T-helper 2 cell (primary cell): ENCODE data around the gene ADAMTS10.
"Not testable (repeated sequence)": the region's sequence is repeated elsewhere in the genome, so short reads cannot be mapped to it uniquely, and the experiment has no call there.

Experiments used
- DNase-seq, 5 experiments: peaks; one replicate each; pipeline versions ENCODE4 v3.0.0 to v3.0.0-alpha.2; 2012 to 2022
- total RNA-seq, 2 donors: gene quantifications; one replicate each; lab custom pipeline; 2026; lab: John Stamatoyannopoulos, UW

ADAMTS10 gene
- 7.3 to 24.3 reads per million in 2 donors for total RNA-seq

DNA sequence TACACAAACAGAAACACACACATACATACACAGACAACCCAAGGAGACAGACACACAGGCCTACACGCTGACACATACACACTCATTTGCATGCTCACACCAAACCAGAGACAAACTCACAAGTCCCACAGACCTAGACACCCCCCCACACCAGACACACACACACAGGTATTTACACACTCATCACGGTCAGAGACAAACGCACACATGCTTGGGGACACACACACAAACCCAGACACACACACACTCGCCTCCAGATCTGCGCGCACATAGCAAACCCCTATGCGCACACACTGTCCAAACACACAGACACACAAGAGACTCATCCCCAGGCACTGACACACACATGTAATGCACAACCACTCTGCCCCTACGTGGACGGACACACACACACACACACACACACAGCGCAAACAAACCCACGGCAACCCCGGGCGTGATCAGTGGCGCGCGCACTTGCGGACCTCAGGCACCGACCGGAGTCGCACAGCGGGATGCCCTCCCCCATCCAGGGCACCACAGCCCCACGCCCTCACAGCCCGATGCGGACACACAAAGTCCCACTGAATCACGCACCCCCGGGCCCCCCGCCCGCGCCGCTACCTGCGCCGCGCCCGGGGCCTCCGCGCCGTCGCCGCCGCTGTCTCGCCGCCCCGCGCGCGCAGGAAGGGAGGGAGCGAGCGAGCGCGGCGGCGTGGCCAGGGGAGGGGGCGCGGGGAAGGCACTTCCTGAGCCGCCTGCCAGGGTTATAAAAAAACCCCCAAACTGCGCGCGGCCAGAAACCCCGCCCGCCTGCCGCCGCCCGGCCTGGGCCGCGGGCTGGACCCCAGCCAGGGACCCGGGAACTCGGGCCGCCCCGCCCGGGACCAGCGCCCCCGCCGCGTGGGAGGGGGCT, at the start of gene ADAMTS10:
Gene ADAMTS10, minus strand, starts transcription at position 675 of the 895 bp plus-strand sequence. CDS start 5,005 bp downstream, outside the sequence.
- peak in 3 of 5 experiments; percentile 18 to 50 (median 27) for DNase-seq

DNA sequence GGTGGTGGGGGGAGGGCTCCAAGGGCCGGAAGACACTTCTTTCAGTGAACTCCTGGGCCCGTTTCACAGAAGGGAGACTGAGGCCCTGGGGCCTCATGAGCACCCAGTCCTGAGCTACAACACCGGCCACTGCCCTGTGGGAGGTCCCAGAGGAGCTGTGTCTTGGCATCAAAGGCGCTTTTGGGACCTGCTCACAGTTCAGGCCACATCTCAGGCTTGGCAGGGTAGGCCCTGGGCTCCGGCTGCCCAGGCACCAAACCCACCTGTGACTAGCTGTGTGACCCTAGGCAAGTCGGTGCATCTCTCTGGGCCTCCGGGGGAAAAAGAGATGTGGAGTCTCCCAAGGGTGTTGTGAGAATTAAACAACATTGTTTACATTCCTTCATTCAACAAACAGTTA, 49.4 kb upstream of the ADAMTS10 start:
- DNase-seq, result no peak

DNA sequence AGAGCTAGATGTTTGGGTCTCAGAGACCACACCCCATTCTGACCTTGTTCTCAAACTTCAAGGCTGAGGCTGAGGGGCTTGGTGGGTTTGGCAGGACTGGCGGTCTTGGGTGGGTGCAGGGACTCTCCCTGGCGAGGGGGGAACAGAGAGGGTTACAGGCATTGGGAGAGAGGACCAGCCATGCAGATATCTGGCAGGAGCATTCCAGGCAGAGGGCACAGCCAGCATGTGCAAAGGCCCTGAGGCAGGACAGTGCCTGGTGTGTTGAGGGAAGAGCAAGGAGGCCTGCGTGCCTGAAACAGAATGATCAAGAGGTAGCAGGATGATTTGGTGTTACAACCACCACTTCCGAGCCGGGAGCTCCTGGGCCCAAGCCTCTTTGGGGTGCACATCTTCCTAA, 47.4 kb upstream of the ADAMTS10 start:
- DNase-seq, result no peak

DNA sequence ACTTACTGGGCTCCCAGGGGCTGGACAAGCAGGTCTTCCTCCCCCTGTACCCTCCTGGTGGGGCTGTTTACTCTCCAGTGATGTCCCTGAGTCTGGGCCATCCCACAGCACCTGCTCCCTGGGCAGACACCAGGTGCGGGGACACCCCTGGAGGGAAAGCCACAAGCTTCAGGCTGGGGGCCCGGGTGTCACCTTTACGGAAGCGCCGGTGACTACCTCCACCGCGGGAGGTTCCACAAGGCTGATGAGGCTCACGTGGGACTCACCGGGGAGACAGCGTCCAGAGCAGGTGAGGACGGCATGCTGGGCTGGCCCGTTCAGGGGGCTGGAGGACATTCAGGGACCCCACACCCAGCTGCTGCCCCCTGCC, 44.8 kb upstream of the ADAMTS10 start:
- DNase-seq, result peak in 3 of 5 experiments; percentile 18 to 43 (median 33)

DNA sequence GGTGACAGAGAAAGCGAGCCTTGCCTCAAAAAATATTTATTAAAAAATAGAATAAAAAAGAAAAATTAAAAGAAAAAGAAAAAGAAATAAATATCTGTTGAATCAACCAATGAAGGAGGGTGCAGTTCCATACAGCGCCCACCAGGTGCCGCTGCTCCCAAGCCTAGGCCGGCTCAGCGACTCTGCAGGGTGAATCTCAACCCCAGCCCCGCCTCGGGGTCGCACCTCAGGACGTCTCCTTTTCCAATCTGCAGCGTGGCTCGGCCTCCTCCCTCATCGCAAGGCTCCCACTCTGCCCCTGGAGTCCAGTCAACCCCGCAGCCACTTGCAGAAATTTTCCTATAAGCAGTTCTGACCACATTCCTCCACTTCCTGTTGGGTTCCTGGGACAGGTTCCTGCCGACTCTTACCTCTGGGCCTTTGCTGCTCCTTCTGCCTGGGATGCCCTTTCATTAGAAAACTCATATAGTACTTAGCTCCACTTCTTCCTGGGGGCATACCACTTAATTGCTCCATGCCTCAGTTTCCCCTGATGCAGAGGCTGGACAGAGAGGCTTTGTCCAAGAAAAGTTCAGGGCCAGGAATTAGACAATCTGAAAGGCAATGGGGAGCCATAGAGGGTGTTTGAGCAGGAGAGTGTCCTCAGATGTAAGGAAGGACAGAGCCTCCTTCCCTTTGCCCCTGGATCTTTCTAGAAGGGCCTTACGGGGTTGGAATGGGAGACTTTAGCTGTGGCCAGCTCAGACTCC, 44.2 kb upstream of the ADAMTS10 start:
- peak; percentile 38 to 68 (median 53) for DNase-seq

DNA sequence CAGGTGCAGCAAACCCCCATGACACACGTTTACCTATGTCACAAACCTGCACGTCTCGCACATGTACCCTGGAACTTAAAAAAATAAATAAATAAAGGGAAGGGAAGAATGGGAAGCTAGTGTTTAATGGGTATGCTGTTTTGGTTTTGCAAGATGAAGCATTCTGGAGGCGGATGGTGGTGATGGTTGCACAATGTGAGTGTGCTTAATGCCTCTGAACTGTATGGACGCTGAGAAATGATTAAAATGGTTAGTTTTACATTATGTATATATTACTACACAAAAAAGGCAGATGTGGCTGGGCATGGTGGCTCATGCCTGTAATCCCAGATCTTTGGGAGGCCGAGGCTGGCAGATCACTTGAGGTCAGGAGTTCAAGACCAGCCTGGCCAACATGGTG, 37.7 kb upstream of the ADAMTS10 start:
- DNase-seq, result no peak

DNA sequence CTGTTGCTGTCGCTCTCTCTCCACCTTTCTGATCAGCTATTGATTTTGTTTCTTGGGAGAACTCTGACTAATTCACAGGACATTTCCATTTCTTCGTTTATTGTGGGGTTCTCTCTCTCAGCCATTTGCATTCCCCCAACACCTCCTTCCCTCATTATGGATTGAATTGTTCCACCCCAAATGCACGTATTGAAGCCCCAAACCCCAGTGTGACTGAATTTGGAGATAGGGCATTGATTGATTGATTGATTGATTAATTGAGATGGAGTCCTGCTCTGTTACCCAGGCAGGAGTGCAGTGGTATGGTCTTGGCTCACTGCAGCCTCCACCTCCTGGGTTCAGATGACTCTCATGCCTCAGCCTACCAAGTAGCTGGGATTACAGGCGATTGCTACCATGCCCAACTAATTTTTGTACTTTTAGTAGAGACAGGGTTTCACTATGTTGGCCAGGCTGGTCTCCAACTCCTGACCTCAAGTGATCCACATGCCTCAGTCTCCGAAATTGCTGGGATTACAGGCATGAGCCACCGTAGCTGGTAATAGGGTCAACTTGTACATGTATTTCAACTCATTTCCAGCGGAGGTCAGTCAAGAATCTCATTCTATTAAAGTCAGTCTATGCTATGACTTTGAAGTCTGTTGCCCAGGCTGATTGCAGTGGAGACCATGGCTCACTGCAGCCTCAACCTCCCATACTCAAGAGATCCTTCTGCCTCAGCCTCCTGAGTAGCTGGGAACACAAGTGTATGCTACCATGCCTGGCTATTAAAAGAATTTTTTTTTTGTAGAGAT, 33.5 kb upstream of the ADAMTS10 start:
- DNase-seq, result no peak

DNA sequence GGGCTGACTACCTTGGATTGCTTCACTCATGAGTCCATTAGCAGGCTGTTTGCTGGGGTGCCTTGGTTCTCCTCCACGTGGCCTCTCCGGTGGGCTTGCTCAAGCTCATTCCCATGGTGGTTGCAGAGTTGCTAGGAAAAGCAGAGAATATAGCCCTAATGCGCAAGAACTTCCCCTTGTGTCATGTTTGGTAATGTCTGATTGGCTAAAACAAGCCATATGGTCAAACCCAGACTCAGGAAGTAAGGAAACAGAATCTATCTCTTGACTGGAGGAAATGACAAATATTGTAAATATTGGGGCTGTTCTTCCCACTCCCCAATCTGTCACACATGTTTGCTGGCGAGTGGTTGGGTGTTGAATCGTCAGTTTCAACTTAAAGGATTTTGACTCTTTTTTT, 32.0 kb upstream of the ADAMTS10 start:
- DNase-seq, result no peak

DNA sequence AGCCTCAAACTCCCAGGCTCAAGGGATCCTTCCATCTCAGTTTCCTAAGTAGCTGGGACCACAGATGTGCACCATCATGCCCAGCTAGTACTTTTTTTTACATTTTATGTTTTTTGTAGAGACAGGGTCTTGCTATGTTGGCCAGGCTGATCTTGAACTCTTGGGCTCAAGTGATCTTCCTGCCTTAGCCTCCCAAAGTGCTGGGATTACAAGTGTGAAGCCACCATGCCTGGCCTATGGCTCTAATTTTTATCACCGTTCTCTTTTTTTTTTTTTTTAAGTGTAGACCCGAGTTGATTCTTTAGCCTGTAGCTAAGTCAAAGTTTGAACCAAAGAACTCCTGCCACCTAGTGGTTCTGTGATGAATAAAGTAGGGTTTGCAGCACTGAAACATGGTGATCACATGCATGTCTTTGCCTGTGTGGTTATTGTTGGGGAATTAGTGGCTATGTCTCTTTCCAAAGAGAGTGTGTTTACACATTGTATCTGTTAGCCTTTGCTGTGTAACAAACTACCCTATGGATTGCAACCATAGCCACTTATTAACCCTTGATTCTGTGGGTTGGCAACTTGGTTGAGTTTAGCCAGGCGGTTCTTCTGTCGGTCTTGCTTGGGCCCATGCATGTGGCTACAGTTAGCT, 31.5 kb upstream of the ADAMTS10 start:
- peak in 1 of 5 experiments; percentile 59 for DNase-seq

DNA sequence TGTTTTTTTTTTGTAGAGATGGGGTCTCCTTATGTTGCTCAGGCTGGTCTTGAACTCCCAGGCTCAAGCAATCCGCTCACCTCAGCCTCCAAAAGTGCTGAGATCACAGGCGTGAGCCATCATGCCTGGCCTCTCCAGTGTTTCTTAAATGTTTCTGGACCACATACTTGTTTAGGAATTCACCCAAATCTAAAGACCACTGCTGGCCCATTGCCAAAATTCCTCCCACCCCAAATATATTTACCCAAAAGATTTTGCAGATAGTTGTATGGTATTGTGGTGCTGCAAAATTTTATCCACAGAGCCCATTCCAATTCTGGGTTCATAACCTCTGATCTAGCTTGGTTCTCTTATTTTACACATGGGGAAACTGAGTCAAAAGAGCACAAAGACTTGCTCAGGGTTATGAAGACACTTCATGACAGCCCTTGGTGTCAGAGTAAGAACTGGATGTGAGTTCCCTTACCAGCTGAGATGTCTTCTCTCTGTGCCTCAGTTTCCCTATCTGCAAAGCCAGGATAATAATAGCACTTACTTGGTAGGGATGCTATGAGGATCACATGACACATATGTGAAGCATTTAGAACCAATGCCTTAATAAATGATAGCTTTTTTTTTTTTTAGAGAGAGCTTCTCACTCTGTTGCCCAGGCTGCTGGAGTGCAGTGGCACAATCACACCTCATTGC, 30.8 kb upstream of the ADAMTS10 start:
- no peak for DNase-seq

DNA sequence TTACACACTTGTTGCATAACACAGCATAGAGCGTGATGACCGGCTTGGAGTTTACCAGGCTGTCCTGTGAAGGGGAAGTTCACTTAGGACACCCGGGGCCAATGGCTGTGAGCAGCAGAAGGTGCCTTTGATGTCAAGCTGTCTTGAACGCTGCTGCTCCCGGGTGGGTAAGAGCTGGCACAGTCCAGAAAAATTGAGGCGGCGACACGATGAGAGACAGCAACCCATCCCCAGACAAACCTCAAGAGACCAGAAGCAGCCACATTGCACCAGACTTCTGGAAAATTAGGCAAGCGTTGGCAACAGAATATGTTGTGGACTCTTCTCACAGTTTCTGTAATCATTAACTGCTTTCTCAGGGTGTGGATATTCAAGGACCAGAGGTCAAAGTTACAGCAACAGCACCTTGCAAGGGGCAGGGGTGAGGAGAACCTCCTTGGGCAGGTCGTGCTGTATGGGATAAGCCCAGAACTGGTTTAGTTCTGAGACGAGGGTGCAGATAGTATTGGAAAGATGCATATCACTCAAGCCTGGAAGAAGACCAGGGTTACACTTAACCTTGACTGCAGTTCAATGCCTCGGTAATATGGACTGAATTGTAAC, 30.0 kb upstream of the ADAMTS10 start:
- no peak for DNase-seq

DNA sequence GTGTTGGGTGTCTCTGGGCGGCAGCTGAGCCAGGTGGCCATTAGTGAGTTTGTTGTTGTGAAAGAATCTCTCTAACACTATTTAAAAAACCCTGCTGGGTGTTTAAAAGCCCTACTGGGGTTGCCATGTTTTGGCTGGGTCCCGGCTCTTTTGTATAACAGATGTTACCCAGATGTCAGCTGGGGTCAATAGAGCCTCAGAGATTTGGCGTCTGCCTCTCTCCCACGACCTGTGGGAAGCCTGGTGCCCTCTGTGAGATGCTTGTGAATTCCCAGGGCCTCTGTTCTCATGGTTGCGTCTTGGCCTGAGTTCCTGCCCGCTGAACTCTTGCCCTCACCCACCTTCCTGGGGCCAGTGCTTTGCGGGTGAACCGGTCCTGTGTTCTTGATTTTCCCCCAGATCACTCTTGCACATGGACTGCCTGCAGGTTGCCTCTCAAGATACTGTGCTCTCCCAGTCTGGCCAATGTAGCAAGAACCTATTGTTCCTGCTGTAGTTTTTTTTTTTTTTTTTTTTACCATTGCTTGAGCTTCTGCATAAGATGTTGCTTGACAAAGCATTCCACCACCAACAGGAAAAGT, 29.4 kb upstream of the ADAMTS10 start:
- DNase-seq, result no peak

DNA sequence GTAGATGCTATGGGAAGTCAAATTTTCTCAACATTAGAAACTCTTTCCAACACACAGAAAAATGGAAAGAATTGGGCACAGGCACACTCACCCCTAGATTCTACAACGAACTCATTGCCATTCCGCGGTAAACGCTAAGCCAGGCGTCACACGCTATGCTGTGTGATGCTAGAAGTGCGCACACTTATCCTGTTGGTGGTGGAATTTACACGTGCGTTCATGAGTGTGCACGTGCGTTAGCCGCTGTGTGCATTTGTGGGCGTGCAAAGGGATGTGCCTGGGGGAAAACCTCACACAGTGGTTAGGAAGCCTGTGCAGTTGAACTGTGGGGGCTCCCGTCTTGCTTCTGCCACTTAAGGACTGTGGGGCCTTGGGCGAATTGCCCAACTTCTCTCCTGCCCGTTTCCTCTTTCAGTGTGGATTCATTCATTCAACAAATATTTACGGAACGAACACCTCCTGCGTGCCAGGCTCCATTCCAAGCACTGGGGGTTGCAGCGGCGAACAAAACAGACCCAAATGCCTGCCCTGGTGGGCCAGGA, 27.6 kb upstream of the ADAMTS10 start:
- peak in 1 of 5 experiments; percentile 25 for DNase-seq

DNA sequence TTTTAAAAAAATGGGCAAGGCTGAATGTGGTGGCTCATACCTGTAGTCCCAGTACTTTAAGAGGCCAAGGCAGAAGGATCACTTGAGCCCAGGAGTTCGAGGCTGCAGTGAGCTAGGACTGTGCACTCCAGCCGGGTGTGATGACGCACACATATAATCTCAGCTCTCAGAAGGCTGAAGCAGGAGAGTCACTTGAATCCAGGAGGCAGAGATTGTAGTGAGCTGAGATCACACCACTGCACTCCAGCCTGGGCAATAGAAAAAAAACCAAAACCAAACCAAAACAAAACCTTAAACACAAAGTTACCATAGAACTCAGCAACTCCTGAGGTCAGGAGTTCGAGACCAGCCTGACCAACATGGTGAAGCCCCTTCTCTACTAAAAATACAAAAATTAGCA, 26.6 kb upstream of the ADAMTS10 start:
- DNase-seq, result not testable (repeated sequence)

DNA sequence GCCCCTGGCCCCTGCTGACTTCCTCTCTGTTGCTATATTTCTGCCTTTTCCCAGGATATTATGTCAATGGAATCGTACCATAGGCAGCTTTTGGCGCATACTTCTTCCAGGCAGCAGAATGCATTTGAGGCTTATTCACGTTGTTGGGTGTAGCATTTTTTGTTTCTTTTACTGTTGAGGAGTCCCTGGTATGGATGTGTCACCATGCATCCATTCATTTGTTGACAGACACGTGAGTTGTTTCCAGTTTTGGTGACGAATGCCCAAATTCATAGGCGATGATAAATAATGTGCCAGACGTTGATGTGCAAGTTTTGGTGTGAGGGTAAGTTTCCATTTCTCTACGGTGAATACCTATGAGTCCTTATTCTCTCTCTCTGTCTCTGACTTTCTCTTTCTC, 24.9 kb upstream of the ADAMTS10 start:
- DNase-seq, result no peak

DNA sequence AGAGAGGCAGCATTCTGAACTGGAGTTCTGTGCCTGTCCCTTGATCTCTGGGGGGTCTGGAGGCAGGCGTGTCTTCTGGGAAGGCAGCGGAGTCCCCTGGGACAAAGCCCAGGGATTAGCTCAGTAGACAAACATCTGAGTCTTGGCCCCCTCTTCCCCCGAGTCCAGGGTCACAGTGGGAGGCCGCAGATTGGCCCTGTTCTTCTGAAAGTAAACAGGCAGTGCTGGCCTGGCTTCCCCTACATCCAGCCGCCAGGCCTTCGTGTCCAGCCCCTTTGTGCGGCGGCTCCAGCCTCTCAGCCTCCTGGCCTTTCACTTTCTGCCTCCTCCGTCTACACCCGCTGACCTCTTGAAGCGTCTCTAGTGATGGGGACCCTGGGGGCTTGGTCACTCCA, 20.9 kb upstream of the ADAMTS10 start:
- no peak for DNase-seq

DNA sequence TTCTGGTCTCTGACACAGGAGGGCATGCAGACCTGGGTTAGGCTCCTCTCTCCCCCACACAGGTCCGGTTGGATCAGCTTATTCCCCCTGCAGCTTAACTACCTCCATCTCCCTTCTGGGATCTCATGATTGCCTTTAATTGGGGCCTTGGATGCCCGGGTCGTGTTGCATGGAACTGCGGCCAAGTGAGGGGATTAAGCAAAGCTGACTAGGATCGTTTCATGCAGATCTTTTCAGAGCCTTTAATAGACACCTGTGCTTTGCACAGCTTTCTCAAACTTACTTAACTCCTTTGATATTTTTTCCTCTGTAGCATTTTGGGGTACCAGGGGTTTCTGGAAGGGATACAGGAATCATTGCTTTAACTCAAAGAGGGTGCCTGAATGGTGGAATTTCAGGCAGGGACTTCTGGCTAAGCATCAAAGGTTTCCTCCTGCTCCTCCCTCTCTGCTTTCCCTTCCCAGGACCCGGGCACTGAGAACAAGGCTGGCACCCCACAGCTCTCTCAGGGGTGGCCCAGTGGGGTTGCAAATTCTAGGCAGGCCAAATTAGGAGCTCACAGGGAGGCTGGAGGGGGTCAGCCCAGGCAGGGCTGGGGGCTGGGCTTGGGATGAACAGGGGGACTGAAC, 20.4 kb upstream of the ADAMTS10 start:
- DNase-seq, result no peak

DNA sequence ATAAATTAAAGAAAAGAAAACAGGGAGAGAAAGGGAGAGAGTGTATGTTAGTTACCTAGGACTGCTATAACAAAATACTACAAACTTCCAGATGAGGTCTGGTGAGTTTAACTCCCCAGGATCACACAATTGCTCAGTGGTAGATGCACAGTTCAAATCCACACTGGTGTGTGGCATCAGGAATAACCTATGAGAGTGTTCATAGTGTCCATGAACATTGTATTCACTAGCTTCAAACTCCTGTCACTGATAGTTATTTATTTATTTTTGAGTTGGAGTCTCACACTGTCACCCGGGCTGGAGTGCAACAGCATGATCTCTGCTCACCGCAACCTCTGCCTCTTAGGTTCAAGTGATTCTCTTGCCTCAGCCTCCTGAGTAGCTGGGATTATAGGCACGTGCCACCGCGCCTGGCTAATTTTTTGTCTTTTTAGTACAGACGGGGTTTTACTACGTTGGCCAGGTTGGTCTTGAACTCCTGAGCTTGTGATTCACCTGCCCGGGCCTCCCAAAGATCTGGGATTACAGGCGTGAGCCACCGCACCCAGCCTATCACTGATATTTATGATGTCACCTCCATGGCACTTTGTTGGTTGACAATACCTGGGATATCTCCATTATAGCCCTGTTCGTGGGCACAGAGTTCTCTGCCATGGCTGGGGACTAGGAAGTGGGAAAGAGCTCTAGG, 19.6 kb upstream of the ADAMTS10 start, which contains the start of gene NFILZ:
Gene NFILZ, plus strand, starts transcription at position 638 of the 688 bp plus-strand sequence. CDS start 46,133 bp downstream, outside the sequence.
- no peak for DNase-seq

DNA sequence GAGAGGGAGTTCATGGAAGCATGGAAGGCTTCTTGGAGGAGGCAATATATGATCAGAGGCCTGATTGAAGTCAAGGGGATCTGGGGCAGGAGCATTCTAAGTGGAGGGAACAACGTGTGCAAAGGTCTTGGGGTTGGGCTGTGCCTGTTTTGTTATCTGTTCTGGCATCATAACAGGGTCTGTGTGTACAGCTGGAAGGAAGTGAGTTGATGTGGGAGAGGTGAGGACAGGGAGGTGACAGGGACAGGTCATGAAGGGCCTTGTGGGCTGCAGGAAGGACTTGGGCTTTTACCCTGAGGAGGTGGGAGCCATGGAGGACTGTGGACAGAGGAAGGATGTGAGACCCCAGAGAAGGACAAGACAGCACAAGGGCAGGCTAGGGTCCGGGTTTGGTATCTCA, 18.7 kb upstream of the ADAMTS10 start:
- no peak for DNase-seq
